Activated CD4-positive, alpha-beta T cell treated with anti-CD3 and anti-CD28 coated beads, Interleukin-2, amount 10 ng/mL, durations not matched to agents 7 days and 5 days (primary cell): ENCODE results near the gene SBF2. TPM values are rescaled to one million over a fixed set of nuclear protein-coding genes. Genes with fewer than 3 reads are reported as not detected.

ENCODE experiments used
- CTCF ChIA-PET: fragments of 350-600 bp; sonication (Branson Sonifier 250); formaldehyde crosslinking; loops from one replicate; lab custom pipeline; 2021; ENCODE audit warnings: antibody characterized with exemption; lab: Charles Lee
- POLR2A ChIA-PET: fragments of 350-600 bp; sonication (Branson Sonifier 250); formaldehyde crosslinking; loops from one replicate; lab custom pipeline; 2021; ENCODE audit warnings: antibody characterized with exemption; lab: Charles Lee
- DNase-seq: peaks from one replicate; pipeline ENCODE4 v3.0.0-alpha.2; 2020
- H3K27ac Mint-ChIP-seq: one replicate; pipeline ENCODE4 v1.8.0; 2021; ENCODE audit warnings: mild to moderate bottlenecking, moderate library complexity, mixed read lengths
- H3K27me3 Mint-ChIP-seq: one replicate; pipeline ENCODE4 v1.8.0; 2021; ENCODE audit warnings: mixed read lengths
- H3K36me3 Mint-ChIP-seq: one replicate; pipeline ENCODE4 v1.8.0; 2021; ENCODE audit warnings: low read depth, mixed read lengths
- H3K4me1 Mint-ChIP-seq: one replicate; pipeline ENCODE4 v1.8.0; 2021; ENCODE audit warnings: mixed read lengths
- H3K4me3 Mint-ChIP-seq: one replicate; pipeline ENCODE4 v1.8.0; 2021; ENCODE audit warnings: mild to moderate bottlenecking, moderate library complexity, mixed read lengths
- H3K9me3 Mint-ChIP-seq: one replicate; pipeline ENCODE4 v1.8.0; 2021; ENCODE audit warnings: mixed read lengths
- total RNA-seq, 2 experiments: library from RNA; stranded (reverse); gene quantifications; one replicate each; pipeline ENCODE4 v1.2.3, GENCODE V29; 2021

SBF2 gene
- total RNA-seq, 2 experiments from 2014 or later: 3.2 to 3.7 TPM

DNA sequence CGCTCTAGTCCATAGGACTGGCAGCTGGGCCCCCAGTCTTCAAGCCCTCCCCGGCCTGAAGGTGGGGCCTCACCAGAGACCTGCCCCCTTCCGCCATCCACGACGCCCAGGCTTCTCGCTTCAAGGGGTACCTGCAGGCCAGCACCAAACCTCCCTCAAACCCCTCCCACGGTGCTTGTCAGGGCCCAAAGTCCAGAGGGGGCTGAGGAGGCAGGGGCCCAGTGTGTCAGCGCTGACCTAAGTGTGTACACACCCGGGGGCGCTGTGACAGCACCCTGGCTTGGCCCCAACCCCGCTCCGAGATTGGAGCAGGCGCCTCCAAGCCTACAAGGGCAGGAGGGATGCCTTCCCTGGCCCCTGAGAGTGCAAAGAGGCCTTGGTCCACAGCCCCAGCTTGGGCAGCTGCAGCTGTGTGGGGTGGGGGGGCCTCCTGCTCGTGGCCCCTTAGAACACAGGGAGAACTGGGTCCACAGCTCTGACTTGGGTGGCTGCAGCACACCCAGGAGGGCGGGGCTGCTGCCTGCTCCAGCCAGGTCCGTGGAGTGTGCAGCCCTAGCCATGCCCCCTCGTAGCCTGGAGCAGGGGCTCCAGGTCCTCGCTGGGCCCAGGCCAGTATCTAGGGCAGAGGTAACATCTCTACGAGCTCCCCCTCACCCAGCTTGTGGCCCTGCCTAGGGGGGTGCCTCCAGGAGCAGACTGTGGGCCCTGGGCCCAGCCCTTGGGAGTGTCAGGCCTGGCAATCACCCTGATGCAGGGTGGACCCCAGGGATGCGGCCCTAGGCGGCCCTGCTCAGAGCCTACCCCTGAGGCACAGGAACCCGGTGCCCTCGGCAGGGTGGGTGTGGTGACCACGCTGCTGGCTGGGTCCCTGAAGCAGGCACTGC lies 4.9 kb downstream of the SBF2 start:
- Mint-ChIP-seq H3K4me1 (peaks cover 19% of the 10 kb centered on the region), H3K27ac (no peak overlapping the region), H3K9me3 (no peaks in the 10 kb centered on the region), H3K4me3 (no peak overlapping the region), H3K36me3 (no peaks in the 10 kb centered on the region), H3K27me3 (peaks cover 30% of the 10 kb centered on the region)
- CTCF ChIA-PET: interaction anchor here (0.6 to 1.0 kb wide), 2 partner anchors 19 to 29 kb away, joined by 3 read pairs; no protein-coding TSS in a partner anchor
- DNase-seq: no peak
- POLR2A ChIA-PET: no interaction called here

GRCh38 chr11:10287766-10288715 lies 6.0 kb downstream of the SBF2 start:
- H3K9me3 Mint-ChIP-seq: no peaks in the 10 kb centered on the region
- H3K27me3 Mint-ChIP-seq: peaks cover 29% of the 10 kb centered on the region
- CTCF ChIA-PET: interaction anchor here (0.5 to 1.6 kb wide), 4 partner anchors 20 to 843 kb away, joined by 3 to 6 read pairs (median 3); no protein-coding TSS in a partner anchor
- no peak for DNase-seq
- H3K4me1 Mint-ChIP-seq: peaks cover 17% of the 10 kb centered on the region
- POLR2A ChIA-PET: no interaction called here
- H3K27ac Mint-ChIP-seq: no peak overlapping the region
- H3K4me3 Mint-ChIP-seq: no peak overlapping the region
- no peaks in the 10 kb centered on the region for H3K36me3 Mint-ChIP-seq

DNA sequence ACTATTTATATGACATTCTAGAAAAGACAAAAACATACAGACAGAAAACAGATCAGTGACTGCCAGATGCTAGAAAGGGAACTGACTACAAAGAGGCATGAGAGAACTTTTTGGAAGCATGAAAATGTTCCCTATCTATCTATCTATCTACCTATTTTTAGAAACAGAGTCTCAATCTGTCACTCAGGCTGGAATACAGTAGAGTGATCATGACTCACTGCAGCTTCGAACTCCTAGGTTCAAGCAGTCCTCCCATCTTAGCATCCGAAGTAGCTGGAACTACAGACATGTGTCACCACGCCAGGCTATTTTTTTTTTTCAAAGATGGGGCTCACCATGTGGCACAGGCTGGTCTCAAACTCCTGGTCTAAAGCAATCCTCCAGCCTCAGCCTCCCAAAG lies 6.9 kb downstream of the SBF2 start:
- Mint-ChIP-seq H3K4me3 (no peak overlapping the region), H3K27me3 (peaks cover 22% of the 10 kb centered on the region), H3K4me1 (peaks cover 11% of the 10 kb centered on the region), H3K36me3 (no peaks in the 10 kb centered on the region), H3K9me3 (no peaks in the 10 kb centered on the region), H3K27ac (no peak overlapping the region)
- POLR2A ChIA-PET: interaction anchor here (0.6 kb wide), 1 partner anchor 587 kb away, joined by 5 read pairs; no protein-coding TSS in a partner anchor
- CTCF ChIA-PET: interaction anchor here (0.6 to 1.6 kb wide), 2 partner anchors 21 to 92 kb away, joined by 3 to 6 read pairs; no protein-coding TSS in a partner anchor
- no peak for DNase-seq

DNA sequence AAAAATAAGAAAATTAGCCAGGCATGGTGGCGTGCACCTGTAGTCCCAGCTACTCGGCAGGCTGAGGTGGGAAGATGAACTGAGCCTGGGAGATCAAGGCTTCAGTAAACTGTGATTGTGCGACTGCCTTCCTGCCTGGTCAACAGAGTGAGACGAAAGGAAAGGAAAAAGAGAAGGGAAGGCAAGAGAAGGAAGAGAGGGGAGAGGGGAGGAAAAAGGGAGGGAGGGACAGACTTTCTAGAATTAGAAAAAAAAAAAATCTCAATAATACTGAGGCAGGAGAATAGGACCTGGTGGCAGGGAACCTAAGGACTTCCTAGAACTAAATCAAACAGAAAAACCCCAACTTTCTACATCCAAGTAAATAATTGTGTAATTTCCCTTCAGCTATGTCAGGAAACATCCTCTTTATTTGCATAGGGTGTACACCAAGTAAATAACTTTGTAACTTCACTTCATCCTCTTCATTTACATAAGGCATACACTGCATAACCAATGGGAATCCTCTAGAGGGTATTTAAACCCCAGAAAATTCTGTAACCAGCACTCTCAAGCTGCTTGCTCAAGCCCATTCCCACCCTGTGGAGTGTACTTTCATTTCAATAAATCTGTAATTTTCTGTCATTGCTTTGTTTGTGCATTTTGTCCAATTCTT lies 8.7 kb downstream of the SBF2 start:
- Mint-ChIP-seq H3K4me1 (peaks cover 7% of the 10 kb centered on the region), H3K9me3 (no peaks in the 10 kb centered on the region), H3K36me3 (no peaks in the 10 kb centered on the region), H3K27me3 (peaks cover 13% of the 10 kb centered on the region), H3K4me3 (no peak overlapping the region), H3K27ac (no peak overlapping the region)
- DNase-seq: no peak
- ChIA-PET CTCF (interaction anchor here (0.7 kb wide), 1 partner anchor 290 kb away, joined by 3 read pairs; no protein-coding TSS in a partner anchor), POLR2A (no interaction called here)

GRCh38 chr11:10283991-10284390 lies 10.0 kb downstream of the SBF2 start:
- POLR2A ChIA-PET: no interaction called here
- CTCF ChIA-PET: no interaction called here
- Mint-ChIP-seq H3K27ac (no peak overlapping the region), H3K36me3 (no peaks in the 10 kb centered on the region), H3K4me3 (no peak overlapping the region), H3K4me1 (peaks cover 7% of the 10 kb centered on the region), H3K9me3 (no peaks in the 10 kb centered on the region), H3K27me3 (peaks cover 11% of the 10 kb centered on the region)
- DNase-seq: no peak

DNA sequence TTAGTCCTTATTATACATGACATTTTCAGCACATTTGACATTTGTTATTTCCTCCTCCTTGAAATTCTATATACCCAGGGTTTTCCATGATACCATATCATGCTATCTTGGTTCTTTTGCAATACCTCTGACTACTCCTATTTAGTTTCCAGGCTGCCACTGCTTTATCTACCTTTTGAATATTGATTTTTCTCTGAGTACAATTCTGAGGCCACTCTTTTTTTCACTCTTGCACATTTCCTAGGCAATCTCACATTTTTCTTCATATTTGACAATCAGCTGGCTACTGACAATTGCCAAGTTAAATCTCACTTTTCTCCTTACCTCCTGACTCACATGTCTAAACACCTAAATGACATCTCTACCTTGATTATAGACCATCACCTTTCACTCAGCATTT lies 11.9 kb downstream of the SBF2 start:
- peaks cover 7% of the 10 kb centered on the region for H3K4me1 Mint-ChIP-seq
- H3K27ac Mint-ChIP-seq: no peak overlapping the region
- ChIA-PET POLR2A (no interaction called here), CTCF (no interaction called here)
- H3K4me3 Mint-ChIP-seq: no peak overlapping the region
- peaks cover 11% of the 10 kb centered on the region for H3K27me3 Mint-ChIP-seq
- no peaks in the 10 kb centered on the region for H3K9me3 Mint-ChIP-seq
- no peak for DNase-seq
- no peaks in the 10 kb centered on the region for H3K36me3 Mint-ChIP-seq

DNA sequence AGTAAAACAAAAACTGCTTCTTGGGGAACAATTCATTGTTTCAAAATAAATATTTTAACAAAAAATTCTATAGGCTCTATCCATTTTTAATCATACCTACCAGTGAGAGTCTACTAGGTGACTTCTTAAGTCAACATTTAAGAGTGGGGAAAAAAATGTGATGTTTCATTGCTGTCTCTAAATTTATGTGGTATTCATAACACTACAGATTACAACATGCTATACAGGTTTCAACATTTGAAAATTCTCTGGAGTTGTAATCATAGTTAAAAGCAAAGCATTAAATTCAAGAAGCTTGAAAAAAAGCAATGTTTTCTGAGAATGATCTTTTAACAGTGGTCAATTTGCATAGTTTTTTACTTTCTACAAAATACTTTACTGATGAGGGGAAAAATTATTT lies 18.3 kb downstream of the SBF2 start:
- Mint-ChIP-seq H3K27ac (no peak overlapping the region), H3K36me3 (no peaks in the 10 kb centered on the region), H3K9me3 (no peaks in the 10 kb centered on the region), H3K27me3 (peaks cover 2% of the 10 kb centered on the region), H3K4me3 (no peak overlapping the region), H3K4me1 (peaks cover 2% of the 10 kb centered on the region)
- CTCF ChIA-PET: no interaction called here
- POLR2A ChIA-PET: no interaction called here
- no peak for DNase-seq

DNA sequence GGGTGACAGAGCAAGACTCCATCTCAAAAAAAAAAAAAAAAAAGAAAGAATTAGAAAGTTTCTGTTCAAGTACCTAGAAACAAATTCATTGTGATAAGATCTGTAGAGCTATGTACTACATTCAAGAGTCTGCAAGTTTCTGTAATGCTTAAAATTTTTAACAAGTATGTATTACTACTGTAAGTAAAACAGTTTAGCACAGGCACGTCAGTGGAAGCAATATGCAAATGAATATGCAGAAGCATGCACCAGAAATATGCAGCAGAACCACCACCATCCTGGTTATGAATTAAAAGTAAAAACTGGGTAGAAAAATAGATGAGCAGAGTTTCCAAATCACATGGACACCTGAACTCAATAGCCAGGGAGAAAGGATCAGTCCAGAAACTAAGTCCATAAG lies 19.3 kb downstream of the SBF2 start:
- H3K4me3 Mint-ChIP-seq: no peak overlapping the region
- DNase-seq: no peak
- CTCF ChIA-PET: no interaction called here
- H3K9me3 Mint-ChIP-seq: no peaks in the 10 kb centered on the region
- H3K4me1 Mint-ChIP-seq: peaks cover 2% of the 10 kb centered on the region
- no peaks in the 10 kb centered on the region for H3K27me3 Mint-ChIP-seq
- POLR2A ChIA-PET: no interaction called here
- no peaks in the 10 kb centered on the region for H3K36me3 Mint-ChIP-seq
- H3K27ac Mint-ChIP-seq: no peak overlapping the region

DNA sequence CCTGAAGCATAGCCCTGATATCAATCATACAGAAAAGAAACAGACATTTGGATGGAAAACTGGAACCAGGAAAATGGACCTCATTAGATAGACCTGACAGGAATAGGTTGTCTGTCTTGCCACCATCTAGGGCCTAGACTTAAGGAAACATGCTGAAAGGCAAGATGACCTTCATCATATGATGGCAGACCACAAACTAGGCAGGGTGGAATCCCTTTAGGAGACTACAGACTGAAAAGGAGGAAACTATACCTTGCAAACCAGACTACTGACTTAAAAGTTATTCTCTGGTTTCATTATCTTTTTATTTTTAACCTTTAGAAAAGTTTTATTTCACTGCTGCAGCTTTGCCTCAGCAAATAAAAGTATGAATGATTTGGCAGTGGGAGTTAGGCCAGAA lies 20.3 kb downstream of the SBF2 start:
- Mint-ChIP-seq H3K9me3 (no peaks in the 10 kb centered on the region), H3K4me1 (peaks cover 2% of the 10 kb centered on the region), H3K4me3 (no peak overlapping the region), H3K27me3 (no peaks in the 10 kb centered on the region), H3K36me3 (no peaks in the 10 kb centered on the region), H3K27ac (no peak overlapping the region)
- CTCF ChIA-PET: no interaction called here
- DNase-seq: no peak
- POLR2A ChIA-PET: no interaction called here

DNA sequence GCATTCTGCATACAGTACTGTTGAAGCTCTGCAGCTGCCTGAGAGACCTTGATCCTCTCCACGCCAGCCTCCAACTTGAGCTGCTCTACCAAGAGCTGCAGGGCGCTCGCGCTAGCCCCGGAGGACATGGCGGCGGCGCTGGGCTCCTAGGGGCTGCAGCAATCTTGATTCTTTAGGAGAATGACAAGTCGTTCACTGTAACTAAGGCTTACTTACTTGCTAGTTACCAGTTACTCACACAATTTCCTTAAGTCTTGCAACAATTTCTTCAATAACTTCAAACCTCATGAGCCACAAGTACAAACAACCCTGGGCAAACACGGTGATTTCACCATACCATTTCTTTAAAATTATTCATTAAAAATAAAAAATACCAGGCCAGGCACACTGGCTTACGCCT lies 21.9 kb downstream of the SBF2 start:
- CTCF ChIA-PET: no interaction called here
- H3K4me3 Mint-ChIP-seq: no peak overlapping the region

DNA sequence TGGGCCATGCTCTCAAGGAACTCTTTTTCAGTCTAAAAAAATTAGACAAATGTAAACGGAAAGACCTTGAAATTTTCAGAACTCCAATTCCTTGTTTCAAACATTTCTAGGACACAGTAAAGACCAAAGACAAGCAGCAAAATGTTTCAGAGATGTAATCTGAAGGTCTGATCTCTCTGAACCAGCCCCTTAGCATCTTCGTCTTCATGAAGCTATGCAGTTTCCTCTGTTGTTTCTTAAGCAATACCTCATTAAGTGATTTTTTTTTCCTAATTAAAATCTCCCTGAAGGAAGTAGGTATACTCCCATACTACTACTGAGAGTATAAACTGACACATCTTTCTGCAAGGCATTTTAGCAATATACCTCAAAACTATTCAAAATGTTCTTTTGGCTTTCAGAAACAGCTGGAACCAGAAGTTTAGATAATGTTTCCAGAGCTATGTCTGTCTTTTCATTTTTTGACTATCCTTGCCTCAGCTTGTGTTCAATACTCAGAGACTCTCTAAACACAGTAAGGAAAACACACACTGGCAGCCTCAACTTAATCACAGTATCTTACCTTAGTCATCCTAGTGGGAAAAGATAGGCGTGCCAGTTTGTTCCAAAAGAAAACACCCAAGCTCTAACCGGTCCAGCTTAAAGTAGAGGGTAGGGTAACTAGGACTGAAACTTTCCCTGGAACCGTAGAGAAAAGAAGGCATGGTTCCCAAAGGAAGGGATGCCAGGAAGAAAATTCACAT lies 25.1 kb downstream of the SBF2 start:
- ChIA-PET CTCF (interaction anchor here (1.2 kb wide), 1 partner anchor 12 kb away, joined by 7 read pairs; no protein-coding TSS in a partner anchor), POLR2A (no interaction called here)
- Mint-ChIP-seq H3K9me3 (no peaks in the 10 kb centered on the region), H3K4me3 (no peak overlapping the region), H3K36me3 (no peaks in the 10 kb centered on the region), H3K27me3 (no peaks in the 10 kb centered on the region), H3K27ac (no peak overlapping the region), H3K4me1 (no peaks in the 10 kb centered on the region)
- DNase-seq: no peak

More for the DNA sequence above, 21.9 kb downstream of the SBF2 start:
- Mint-ChIP-seq H3K27ac (no peak overlapping the region), H3K27me3 (no peaks in the 10 kb centered on the region), H3K36me3 (no peaks in the 10 kb centered on the region), H3K9me3 (no peaks in the 10 kb centered on the region), H3K4me1 (peaks cover 2% of the 10 kb centered on the region)
- no peak for DNase-seq
- POLR2A ChIA-PET: no interaction called here

DNA sequence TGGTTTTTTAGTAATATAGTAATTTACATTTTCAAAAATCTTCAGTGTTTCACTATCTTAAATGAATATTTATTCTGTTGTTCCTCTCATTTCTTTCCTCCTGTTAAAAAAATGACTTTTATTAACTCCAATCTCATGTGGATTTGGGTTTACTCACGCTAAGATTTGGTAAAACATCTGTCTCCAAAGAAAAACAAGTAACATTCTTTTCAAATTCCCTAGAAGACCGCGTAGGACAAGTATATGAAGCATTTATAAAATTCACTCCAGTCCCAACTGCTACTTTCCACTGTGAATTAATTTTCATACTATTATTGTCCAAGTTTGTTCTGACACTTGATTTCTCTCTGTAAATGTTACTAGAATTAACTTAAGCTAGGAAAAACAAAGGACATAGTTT lies 26.2 kb downstream of the SBF2 start:
- ChIA-PET CTCF (interaction anchor here (1.1 kb wide), 1 partner anchor 10 kb away, joined by 3 read pairs; no protein-coding TSS in a partner anchor), POLR2A (no interaction called here)
- Mint-ChIP-seq H3K9me3 (no peaks in the 10 kb centered on the region), H3K36me3 (no peaks in the 10 kb centered on the region), H3K4me3 (no peak overlapping the region), H3K4me1 (no peaks in the 10 kb centered on the region), H3K27ac (no peak overlapping the region), H3K27me3 (no peaks in the 10 kb centered on the region)
- DNase-seq: no peak
